GM23248 (cell line): ENCODE data around the gene NAA10.

Experiments used
- EZH2 ChIP-seq: fragments of 200-600 bp; sonication (generic); IDR thresholded peaks from 2 replicates; pipeline ENCODE4 v1.6.1; 2018; ENCODE audit warnings: antibody characterized with exemption, mild to moderate bottlenecking; ENCODE audit not compliant: insufficient read depth, poor library complexity, severe bottlenecking
- EZH2phosphoT487 ChIP-seq: fragments of 200-600 bp; sonication (generic); IDR thresholded peaks from 2 replicates; pipeline ENCODE4 v1.6.1; 2018; ENCODE audit warnings: antibody characterized with exemption, moderate library complexity, mild to moderate bottlenecking, low read depth; ENCODE audit not compliant: insufficient read depth

DNA sequence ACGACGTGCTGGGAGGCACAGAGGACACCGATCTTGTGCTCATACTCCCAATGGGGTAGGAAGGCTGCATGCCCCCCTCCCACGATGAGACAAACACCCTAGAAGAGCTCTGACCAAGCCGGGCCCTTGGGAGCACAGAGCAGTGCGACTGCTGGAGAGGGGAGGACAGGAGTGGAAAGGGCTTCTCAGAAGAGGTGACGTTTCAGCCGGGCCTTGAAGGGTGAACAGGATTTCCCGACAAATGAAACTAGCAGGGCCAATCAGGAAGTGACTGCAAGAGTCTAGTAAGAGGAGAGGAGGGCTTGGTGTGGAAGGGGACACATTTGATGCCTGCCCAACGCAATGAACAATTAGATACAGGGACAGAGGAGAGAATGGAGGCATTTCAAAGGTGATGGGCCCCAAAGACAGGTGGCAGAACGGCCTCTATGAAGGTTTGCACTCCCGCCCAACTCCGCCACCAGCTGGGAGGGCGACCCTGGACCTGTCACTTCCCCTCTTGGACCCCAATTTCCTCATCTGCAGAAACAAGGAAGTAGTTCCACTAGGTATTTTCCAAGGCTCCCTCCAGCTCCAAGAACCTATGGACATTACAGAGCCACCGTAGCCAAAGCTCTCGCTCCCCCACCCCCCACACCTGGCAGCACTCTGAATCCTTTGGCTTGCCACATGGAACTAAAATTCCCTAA lies 32.8 kb upstream of the NAA10 start:
- TF ChIP-seq EZH2 (no peak), EZH2phosphoT487 (no peak)
